HG03039 (cell line): ENCODE measurements around the gene HLA-F.

Source experiments
- ATAC-seq: cut with Tn5 transposase; IDR thresholded peaks from one replicate; pipeline ENCODE4 v1.9.1; 2021; ENCODE audit warnings: mild to moderate bottlenecking, moderate library complexity; ENCODE audit not compliant: unreplicated experiment

HLA-F gene

DNA sequence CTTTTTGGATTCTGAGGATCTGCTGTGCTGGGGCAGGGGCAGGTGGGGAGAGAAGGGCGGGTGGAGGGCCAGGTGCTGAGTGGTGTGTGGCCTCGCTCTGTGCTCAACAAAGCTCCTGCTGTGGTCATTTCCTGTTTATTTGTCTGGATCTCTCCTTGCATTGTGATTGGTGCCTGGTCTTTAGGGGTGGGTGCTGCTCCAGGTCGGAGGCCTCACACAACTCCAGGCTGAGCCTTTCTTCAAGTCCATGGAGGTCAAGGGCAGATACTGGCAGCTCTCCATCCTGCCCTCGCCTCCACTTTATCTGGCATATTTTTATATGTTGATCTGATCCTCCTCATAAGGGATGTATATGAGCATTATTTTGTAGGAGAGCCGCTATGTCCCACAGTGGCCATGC is 36.2 kb downstream of the HLA-F start:
- ATAC-seq: no peak

DNA sequence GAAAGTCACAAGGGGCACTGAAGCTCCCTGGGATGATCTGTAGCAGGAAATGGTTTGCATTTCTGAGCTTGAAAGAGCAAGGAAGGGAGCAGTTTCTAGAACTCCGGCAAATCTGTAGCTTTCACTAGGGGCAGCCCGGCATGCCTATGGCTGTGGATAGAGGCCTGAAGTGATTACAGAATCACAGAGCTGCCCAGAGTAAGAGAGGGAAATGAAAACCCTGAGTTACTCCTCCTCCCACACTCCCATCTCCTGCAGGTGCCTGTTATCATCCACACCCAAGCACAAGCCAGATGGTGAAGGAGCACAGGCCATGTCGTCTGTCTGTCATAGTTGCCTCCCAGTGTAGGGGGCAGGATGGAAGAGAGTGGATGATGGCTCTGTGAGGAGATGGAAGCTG is 37.1 kb downstream of the HLA-F start:
- ATAC-seq: no peak

DNA sequence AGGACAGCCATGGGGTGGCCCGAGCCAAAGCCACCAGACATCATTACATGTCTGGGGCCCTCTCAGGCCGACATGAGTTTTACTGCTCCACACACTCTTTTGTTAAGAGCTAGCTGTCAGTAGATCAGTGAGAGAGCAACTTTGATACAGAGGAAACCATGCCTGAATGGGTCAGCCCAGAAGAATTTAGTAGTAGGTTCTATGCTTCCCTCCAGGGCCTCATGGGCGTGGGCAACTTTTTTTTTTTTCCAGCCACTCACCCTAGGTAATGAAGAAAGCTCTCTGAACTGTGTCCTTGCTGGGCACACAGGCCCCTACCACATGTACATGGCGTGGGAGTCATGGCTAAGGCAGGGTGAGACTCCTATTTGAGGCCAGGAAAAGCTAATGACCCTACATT is 38.8 kb downstream of the HLA-F start:
- ATAC-seq: no peak

DNA sequence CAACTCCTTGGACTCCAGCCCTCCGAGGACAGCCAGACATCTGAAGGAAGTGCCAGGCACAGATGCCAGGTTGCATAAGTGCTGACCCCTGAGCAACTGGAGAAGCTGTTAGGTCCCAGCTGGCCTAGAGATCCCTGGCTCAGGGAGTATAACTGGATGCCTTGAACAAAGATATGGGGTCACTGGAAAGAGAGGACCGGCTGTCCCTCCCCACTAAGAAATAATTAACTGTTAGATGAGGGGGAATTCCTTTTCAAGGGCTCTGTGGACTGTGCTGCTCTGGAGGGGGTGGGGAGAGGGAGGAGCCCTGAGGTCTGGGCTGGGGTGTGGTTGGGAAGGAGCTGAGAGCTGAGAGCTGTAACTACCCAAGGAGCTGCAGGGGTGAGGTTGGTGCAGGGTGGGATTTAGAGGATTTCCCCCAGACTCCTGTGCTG is 39.6 kb downstream of the HLA-F start:
- ATAC-seq: no peak

DNA sequence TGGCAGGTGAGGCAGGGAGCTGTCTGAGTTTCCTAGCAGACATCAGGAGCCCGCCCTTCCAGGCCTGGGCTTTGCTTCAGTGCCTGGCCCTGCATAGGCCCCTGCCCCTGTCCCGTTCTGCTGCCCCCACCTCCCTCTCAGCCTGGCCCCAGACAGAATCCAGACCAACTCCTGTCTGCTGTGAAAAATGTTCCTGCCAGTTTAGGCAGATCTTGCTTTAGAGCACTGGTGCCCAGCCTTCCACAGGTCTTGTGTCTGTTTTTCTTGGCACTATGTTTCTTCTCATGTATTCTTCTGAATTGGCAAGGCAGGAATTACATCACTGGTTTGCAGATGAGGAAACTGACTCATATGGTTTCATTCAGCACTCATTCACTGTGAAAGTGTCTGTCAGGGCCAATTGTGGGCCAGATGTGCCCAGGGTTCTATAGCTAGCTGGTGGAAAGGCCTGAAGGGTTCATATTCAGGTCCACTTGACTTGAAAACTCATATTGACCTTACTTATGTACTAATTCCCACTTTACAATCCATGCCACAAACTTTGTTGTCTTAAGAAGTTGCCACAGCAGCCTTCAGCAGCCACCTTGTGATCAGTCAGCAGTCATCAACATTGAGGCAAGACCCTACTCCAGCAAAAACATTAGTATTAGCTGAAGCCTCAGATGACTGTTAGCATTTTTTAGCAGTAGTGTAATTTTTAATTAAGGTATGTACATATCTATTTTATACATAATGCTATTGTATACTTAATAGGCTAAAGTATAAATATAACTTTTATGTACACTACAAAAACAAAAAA is 40.5 kb downstream of the HLA-F start:
- ATAC-seq: no peak

DNA sequence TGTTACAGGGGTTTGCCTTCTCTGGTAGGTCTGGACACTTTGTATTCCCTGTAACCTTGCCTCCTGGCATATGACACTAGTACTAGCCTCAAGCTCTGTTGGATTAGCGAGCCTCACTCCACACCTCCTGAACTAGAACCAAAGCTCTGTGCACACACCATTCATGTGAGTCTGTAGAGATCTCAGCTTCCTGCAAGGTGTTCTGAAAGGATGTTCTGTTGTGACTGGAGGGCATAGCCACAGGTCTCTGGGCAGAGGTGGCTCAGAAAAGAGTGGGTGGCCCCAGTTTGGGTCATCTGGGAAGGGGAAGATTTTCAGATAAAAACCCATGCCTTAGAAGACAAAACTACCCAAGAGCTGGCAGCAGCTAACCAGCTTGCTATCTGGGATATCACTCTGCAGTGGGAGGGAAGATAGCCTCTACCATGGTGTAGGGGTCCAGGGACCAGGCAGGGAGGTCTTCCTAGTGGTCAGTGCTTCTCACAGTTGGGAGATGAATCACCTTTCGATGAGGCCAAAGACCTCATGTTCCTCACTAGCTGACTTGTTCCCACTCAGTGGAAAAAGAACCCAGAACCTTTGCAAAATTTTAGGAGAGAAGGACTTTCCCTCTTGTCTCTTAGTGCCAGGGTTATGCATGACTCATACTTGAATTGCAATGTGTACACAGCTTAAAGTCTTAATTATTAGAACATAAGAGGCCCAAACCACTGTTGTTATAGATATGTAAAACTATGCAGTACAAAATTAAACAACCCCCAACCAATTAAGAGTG is 41.4 kb downstream of the HLA-F start:
- no peak for ATAC-seq

DNA sequence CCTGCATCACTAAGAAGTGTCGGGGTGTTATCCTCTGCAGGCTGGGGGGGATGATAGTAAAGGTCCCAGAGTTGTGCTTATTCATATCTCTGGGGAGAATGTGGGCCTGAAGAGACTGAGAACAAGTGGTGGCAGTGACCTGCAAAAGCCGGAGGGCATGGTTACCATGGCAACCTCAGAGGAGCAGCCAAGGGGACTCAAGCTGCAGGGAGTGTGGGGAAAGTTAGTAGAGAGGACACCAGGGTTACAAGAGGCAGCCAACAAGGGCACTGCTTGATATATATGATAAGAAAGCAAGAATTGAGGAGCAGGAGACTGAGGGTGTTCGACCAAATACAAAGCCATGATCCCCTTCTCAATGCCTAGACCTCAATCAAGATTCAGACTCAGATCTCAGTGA is 46.1 kb downstream of the HLA-F start:
- ATAC-seq: no peak

DNA sequence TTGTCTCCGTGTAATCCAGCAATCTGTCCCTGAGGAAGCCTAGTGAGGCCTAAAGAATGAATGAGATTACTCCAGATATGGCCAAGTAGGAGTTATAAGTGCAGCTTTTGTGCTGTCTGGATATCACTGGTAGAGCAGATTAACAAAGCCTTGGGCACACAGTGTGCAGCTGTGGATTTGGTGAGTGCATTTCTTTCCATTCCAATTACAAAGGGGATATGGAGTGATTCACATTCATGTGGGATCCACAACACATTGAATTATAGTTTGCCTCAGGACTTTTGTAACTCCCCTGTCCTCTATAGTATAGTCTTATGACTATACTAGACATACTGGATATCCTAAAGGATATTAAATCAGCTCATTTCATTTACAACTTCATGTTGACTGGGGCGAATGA is 47.1 kb downstream of the HLA-F start:
- no peak for ATAC-seq

DNA sequence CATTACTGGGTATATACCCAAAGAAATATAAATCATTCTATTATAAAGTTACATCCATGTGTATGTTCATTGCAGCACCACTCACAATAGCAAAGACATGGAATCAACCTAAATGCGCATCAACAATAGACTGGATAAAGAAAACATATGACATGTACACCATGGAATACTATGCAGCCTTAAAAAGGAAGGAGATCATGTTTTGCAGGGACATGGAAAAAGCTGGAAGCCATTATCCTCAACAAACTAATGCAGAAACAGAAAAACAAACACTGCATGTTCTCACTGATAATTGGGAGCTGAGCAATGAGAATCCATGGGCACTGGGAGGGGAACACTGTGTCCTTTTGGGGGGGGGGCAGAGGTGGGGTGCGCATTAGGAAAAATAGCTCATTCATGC is 53.5 kb downstream of the HLA-F start:
- no peak for ATAC-seq
